ENCODE results near the gene SLC2A4RG. TPM values are rescaled to one million over a fixed set of nuclear protein-coding genes. Genes with fewer than 3 reads are reported as not detected.
A peak's percentile ranks its signal among the peaks of the same experiment; 100 is the strongest.

Gene SLC2A4RG
- total RNA-seq, 3 donors from 2014 or later: 44.9 to 65.0 (median 50.6) TPM

DNA sequence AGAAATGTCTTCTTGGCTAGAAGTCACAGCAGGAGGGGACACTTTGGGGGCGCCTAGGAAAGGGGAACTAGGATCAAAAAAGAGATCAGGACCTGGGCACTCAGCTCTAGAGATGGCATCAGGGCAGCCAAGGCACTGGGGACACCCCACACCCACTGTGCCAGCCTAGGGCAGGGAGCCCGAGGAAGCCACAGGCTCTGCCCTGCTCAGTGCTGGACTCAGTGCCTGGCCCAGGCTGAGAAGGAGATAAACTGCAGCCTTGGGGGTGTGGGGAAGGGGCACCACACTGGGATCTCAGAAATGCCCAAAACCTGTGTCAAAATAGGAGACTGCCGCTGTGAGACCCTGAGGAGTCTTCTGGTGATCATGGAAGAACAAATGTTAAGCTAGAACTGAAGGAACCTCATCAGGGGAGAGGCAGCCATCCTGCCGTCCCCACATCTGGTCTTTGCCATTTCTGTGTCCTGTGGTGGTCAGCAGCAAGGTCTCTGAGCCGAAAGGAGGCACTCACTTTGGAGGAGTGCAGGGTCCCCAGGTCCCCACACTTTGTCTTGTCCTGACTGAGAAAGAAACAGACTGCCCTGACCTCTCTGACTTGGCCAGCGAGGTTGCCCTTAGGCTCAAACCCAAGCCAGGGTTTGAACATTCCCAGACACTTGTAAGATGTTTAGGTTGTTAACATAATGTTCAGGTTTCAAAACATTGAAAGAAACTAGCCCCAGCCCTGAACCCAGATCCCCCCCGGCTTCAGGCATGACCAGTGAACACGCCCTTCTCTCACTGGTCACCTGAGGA, 34.1 kb upstream of the SLC2A4RG start:
- ATAC-seq: no peak
- intact Hi-C loops (cut with DNase I, micrococcal nuclease): no loop called here
- Histone ChIP-seq H3K9me3 (no peaks in the 10 kb centered on the region), H3K4me1 (ENCODE audit: low read depth) (peaks cover 18% of the 10 kb centered on the region), H3K36me3 (ENCODE audit: low read depth) (no peaks in the 10 kb centered on the region), H3K4me3 (no peak overlapping the region)
- TF ChIP-seq, protein P1, sequence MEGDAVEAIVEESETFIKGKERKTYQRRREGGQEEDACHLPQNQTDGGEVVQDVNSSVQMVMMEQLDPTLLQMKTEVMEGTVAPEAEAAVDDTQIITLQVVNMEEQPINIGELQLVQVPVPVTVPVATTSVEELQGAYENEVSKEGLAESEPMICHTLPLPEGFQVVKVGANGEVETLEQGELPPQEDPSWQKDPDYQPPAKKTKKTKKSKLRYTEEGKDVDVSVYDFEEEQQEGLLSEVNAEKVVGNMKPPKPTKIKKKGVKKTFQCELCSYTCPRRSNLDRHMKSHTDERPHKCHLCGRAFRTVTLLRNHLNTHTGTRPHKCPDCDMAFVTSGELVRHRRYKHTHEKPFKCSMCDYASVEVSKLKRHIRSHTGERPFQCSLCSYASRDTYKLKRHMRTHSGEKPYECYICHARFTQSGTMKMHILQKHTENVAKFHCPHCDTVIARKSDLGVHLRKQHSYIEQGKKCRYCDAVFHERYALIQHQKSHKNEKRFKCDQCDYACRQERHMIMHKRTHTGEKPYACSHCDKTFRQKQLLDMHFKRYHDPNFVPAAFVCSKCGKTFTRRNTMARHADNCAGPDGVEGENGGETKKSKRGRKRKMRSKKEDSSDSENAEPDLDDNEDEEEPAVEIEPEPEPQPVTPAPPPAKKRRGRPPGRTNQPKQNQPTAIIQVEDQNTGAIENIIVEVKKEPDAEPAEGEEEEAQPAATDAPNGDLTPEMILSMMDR (IDR thresholded peaks at IDR 0.05): no peak
- DNase-seq: peak in 1 of 3 donors; percentile 13

DNA sequence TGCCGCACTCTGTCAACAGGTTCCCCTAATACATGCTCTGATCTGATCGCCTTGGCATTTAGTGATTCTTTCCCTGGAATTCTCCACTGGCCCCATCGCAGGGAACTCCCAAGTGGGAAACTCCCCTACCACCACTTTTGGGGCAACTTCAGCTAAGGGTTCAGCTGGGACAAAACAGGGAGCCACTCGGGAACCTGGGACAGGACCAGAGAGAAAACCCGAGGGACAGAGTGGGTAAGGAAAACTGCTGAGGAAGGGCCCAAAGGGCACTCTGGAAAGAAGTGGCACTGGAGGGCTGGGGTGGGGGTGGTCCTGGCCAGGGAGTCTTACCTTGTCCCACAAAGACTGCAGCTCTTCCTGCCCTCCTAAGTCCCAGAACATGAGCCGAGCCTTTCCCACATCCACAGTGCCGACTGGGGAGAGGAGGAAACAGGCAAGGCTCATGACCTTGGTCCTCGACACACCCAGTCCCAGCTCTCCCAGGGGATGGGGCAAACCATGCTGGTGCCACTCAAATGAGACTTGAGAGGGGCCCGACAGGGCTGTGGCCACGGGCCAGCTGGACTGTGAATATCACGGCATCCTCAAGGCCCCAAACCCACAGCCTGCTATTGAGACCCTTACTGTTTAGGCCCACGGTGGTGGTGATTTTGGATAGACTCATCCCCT, 33.4 kb upstream of the SLC2A4RG start:
- Histone ChIP-seq H3K4me3 (no peak overlapping the region), H3K4me1 (ENCODE audit: low read depth) (peaks cover 18% of the 10 kb centered on the region), H3K36me3 (ENCODE audit: low read depth) (no peaks in the 10 kb centered on the region), H3K9me3 (no peaks in the 10 kb centered on the region)
- DNase-seq (peak in 2 of 3 donors; percentile 54 to 62), ATAC-seq (peak; percentile 25)
- intact Hi-C loops (cut with DNase I, micrococcal nuclease): no loop called here
- TF ChIP-seq, protein P1 (IDR thresholded peaks at IDR 0.05): no peak

DNA sequence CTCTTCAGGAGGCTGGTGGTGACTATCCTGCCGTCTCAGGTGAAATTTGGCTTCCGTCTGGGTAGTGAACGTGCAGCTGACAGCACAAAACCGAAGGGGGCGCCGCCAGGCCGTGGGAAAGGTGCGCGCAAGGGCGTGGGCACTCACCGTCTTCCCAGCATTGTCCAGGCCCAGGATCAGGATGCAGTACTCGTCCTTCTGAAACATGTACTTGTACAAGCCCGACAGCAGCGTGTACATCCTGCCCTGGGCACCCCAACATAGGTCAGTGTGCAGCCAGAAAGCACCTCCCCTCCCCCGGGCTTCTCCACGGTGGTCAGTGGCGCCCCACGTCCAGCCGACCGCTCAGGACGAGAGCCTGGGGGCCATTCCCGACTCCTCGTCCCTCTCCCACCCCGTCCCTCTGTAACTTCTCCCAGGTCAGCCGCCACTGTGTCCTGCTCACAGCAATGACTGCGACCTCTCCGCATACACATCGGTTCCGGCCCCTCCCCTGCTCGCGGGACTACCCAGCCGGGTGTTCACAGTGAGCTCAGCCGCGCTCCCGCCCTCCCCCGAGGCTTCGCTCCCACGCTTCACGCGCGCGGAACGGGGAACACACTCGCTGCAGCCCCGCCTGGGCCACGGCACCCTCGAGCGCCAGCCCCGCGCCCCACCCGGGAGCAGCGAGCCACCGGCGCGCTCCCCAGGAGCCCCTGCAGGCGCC, 32.6 kb upstream of the SLC2A4RG start:
- ATAC-seq (peak; percentile 63), DNase-seq (peak; percentile 68 to 81 (median 77))
- Histone ChIP-seq H3K4me3 (peak overlapping the region; percentile 87), H3K36me3 (ENCODE audit: low read depth) (no peaks in the 10 kb centered on the region), H3K9me3 (no peaks in the 10 kb centered on the region), H3K4me1 (ENCODE audit: low read depth) (peaks cover 18% of the 10 kb centered on the region)
- intact Hi-C loops (cut with DNase I, micrococcal nuclease): no loop called here
- TF ChIP-seq, protein P1 (IDR thresholded peaks at IDR 0.05): no peak

DNA sequence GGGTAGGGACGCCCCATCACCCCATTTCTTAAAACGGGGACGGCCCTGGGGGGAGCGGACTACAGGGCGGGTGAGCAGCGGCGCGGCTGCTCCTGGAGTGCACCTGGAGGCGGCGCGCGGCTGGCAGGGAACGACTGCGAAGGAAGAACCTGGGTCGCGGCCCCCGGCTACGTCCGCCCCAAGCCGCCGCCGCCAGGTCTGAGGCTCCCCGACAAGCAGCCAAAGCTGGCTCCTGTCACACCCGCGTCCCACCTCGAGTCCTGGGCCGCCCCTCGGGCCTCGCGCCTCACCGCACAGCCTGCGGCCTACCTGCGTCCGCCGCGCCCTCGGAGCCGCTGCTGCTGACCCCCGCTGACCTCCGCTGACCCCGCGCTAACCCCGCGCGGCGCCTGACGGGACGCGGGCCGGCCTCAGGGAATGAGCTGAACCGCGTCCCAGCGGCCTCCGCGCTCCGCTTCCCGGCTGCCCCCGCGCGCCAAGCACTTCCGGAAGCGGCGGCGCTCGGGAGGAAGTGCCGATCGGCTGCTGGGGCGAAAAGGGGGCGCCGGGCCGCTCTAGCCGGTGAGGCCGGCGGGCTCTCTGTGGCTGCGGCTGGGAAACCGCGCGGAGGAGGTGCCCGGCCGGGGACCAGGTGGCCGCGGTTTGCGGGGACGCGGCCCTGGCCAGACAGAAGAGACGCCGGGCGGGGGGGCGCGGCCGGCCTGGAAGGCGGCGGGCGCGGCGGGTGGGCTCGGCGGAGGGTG, 31.8 kb upstream of the SLC2A4RG start, which contains the start of the genes ARFRP1 and ZGPAT:
TSS of gene ARFRP1 (minus strand) at position 419 of the 743 bp plus-strand sequence. CDS start 885 bp downstream, outside the sequence.
TSS of gene ZGPAT (plus strand) at position 482 of the 743 bp plus-strand sequence. CDS start 542 bp downstream, outside the sequence.
- TF ChIP-seq, protein P1 (IDR thresholded peaks at IDR 0.05): no peak

More for the DNA sequence above, 31.8 kb upstream of the SLC2A4RG start, which contains the start of the genes ARFRP1 and ZGPAT:
- DNase-seq: peak; percentile 92 to 95 (median 94)
- Histone ChIP-seq H3K4me1 (ENCODE audit: low read depth) (peaks cover 18% of the 10 kb centered on the region), H3K9me3 (no peaks in the 10 kb centered on the region), H3K36me3 (ENCODE audit: low read depth) (no peaks in the 10 kb centered on the region), H3K4me3 (peak within 1 kb of the TSS; percentile 87)
- peak; percentile 94 for ATAC-seq
- intact Hi-C loops (cut with DNase I, micrococcal nuclease): no loop called here
